GM10847 (cell line): ENCODE measurements around the gene FN3KRP.
A peak's percentile ranks its signal among the peaks of the same experiment; 100 is the strongest.

Experiments used
- POLR2A ChIP-seq: IDR thresholded peaks from 2 replicates; pipeline ENCODE4 v1.6.1; 2011; ENCODE audit not compliant: insufficient read length; ENCODE audit errors: extremely low read depth

FN3KRP gene

DNA sequence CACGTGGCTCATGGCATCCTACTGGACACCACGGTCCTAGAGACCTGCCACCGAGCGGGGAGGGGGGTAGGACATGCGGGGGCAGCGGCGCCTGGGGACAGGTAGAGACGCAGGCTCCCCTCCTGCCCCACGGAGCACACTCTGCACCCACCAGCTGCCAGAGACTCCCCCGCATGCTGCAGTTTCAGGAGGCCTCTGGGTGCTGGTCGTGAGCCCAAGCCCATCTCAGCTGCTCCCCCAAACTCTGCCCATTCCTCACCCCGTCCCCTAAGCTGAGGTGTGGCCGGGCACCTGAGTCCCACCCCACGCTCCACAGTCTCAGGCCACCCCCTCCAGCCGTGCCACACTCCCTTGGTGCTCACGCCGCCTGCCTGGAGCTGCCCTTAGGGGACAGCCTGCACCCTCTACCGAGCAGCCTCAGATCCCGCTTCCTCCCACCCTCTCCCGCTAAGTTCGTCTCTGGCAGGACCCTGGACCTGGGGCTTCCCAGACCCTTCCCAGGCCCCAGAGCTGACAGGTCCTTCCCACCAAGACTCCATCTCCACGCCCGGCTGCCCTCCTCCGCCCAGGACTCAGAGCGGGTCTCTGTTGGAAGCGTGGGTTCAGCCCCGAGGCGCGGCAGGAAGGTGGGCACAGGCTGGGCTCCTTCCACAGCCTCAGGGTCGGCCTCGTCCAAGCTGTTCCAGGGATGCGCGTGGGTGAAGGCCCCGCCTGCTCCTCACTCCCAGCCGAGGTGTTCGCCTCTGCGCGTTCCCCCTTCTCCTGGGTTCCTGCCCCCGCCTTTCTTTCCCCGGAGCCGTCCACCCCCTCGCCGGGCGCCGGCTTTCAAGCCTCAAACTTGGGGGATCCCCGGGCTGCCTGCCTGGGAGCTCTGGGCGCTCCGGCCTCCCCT is 19.3 kb upstream of the FN3KRP start:
- no peak for TF ChIP-seq POLR2A

DNA sequence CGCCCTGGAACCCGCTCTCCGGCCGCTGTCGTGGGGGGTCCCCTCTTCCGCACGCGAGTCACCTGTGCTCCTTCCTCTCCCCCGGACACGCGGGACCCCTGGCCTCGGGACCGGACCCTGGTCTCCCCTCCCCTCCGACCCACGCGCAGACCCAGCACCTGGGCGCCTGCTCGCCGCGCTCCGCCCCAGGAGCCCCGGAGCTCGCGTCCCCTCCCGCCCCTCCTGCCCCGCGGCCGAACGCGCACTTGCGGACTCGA is 18.8 kb upstream of the FN3KRP start:
- TF ChIP-seq POLR2A: no peak

DNA sequence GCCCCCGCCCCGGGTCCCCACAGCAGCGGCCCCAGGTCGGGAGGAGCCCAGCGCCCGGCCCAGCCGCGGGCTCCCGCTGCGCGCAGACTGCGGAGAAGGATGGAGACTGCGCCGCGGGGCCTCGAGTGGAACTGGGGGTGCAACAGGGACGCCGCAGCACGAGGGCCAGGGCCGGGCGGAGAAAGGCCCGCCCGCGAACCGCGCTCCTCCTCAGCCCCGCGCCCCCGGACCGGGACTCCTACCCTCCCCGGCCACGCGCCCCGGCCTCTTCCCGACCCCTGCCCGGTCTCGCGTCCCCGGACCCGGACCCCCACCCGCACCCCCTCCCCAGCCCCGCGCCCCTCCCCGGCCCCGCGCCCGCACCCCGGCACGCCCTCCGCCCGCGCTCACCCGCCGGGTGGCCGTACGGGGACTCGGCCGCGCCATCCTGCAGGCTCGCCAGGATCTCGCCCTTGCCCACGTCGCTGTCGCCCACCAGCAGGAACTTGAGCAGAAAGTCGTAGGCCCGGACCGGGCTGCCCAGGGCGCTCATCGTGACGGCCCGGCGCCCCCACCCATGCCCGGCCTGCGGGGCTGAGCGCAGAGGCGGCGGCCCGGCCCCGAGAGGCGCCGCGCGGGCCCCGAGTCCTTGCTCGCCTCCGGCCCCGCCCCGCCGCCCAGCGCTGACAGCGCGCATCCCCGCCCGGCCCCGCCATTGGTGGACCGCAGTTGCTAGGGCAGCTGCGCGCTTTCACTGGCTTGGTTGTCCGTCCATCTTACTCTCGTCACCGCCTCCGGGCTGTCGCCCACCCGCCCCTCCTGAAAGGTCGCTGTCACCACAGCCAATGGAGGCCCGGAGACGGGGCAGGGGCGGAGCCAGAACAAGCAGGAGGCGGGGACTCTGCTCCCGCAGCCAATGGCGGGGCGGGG is 18.2 kb upstream of the FN3KRP start, which contains the start of gene RAB40B:
RAB40B (minus strand) TSS at position 634 of the 909 bp plus-strand sequence; CDS start at position 532, 102 bp downstream.
- TF ChIP-seq POLR2A: peak; percentile 21

DNA sequence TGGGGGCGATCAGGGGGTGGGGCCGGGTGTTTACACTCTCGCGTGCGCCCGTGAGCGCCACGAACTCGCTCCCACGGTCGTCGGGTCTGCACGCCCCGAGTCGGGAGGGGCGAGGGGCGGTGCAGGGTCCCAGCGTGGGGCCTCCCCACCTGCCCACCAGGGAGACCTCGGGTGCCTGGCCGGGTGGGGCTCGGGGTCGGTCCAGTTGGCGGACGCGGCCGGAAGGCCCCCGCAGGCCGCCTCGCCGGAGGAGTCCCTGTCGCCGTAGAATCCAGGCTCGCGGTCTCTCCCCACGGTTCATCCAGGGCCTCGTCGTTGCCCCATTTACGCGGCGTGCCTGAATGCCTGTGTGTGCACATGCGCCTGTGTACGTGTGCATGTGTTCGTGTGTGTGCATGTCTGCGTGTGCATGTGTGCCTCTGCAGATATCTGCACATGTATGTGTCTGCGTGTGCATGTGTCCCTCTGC is 17.5 kb upstream of the FN3KRP start:
- no peak for TF ChIP-seq POLR2A

DNA sequence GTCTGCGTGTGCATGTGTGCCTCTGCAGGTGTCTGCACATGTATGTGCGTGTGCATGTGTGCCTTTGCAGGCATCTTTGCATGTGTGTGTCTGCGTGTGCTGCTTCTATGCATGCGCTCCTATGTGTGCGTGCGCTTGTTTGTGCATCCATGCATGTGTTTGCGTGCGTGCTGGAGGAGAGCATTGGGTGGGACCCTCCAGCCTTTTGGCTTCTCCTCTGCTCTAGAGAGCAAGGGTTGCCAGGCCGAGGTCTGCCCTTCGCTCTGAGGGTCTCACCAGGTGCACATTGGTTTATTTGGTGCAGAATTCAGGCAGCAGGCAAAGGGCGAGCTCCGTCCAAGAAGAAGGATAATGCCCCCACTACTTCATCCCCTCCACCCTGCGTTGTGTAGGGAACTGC is 17.0 kb upstream of the FN3KRP start:
- TF ChIP-seq POLR2A: no peak

DNA sequence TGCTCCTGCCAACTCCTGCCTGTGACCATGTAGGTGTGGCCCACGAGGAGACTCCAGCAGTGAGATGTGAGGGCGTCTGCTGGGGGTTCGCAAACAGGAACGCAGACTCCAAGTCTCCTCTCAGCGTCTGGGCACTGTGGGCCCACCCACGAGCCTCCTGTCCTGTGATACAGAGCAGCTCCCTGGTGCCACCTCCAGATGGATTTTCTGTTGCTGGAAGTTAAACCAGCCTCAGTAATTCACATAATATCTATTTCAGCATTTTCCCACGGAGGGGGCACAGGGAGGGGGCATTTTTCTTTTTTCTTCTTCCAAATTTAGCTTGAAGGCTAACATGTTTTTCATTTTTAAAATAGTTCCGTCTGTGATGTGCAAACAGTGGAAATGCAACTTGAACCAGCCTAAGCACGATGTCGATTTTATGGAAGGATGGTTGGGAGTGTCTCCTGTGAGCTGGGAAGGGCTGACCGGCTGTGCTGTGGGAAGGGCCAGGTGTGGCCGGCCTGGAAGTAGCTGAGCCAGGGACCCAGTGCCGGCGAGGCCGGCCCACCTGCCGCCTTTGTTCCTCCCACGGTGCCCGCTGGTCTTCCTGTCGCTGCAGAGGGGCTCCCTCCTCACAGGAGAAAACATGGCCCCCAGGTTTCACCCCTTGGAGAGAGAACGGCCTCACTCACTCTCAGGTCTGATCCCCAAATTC is 14.1 kb upstream of the FN3KRP start:
- no peak for TF ChIP-seq POLR2A

DNA sequence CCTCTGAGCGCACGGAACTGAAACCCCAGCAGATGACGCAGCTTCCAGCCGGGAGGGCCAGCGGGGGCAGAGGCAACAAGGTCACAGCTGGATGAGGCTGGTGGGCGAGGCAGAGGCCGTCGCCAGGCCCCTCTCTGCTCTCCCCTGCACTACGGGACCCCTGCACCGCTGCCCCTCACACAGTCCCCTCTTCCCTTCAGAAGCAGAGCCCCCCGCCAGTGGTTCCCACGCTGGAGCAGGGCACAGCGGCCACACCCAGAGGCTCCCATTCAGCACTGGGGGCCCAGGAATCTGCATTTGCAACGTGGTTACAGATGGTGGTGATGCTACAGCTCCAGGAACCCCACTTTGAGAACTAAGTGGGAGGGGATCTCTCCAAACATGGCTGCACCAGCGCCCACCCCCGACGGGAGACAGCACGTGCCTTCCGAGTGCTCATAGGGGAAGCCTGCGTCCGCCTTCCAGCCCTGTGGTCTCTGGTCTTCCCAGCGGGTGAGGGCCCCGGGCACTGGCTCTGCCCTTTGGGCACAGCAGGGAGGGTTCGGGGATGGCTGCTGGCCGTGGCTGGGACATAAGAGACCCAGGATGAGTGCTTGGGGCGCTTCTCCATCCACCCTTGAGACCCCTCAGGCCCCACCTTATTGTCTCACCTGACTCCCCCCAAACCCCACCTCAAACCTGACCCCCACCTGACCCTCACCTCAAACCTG is 13.3 kb upstream of the FN3KRP start:
- TF ChIP-seq POLR2A: no peak

DNA sequence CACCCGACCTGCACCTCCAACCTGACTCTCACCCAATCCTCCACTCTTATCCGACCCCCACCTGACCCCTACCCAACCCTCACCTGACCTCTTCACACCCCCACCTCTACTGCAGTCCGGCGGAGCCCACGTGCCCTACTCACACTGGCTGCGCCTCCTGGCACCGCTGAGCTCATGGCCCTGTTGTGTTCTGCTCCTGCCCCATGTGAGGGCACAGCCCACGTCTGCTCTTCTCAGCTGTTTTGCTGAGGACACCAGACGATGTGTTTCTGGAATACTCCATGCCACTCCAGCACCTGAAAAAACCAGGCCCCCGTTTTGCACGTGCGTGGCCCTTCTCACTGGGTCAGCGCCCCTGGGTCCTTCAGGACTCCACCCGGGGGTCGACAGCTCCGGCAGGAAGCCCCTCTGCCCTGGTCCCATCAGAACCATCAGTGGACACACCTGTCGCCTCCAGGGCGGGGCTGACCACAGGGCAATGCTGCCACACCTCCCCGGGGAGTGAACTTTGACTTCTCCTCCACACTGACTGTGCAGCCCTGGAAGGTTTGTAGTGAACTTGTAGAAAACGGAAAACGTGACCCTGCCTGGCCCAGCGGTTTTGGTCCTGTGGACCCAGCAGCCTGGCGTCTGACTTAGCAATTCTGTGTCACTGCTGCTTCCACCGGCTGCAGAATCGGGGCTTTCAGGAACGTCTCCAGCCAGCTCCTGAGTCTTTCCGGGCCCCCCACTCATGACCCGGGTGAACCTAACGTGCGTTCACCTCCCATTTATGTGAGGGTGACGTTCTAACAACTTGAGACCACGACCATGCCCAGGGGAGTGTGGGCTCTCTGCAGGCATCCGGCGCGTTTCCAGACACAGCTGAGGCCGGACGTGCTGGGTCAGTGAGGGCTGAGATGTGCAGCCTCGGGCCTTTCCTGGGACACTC is 12.3 kb upstream of the FN3KRP start:
- TF ChIP-seq POLR2A: no peak

DNA sequence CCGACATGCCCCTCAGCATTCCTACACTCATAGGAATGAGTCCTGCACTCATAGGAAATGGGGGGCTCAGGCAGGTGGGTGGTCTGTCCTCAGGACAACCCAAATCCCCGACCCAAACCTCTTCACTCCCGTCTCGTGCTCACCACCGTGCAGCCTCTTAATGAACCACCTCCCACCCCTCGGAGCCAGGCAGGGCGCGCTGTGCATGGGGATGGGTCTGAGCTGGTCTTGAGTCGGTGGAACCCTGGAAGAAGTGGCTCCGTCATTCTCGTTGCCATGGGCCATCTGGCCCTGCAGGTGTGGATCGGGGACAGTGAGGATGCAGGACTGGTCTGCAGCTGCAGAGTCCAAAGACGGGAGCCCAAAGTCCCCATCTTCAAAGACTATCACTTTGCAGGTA is 11.6 kb upstream of the FN3KRP start:
- no peak for TF ChIP-seq POLR2A

DNA sequence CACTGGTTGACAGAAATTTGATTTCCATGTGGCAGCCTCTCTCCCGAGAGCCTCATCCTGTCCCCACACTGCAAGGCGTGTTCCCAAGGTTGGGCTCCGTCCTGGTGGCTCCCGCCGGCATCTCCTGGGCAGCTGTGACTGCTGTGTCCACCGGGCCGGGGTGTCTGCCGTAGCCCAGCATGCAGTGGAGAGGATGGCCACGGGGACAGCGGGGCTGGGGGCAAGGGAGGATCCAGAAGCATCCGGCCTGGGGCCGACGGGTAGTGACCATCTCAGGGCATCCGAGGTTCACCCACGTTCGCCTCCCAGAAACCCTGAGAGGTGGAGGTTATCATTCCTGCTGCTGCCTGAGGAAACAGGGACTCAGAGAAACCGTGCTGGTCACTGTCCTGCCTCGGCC is 10.8 kb upstream of the FN3KRP start:
- TF ChIP-seq POLR2A: no peak

DNA sequence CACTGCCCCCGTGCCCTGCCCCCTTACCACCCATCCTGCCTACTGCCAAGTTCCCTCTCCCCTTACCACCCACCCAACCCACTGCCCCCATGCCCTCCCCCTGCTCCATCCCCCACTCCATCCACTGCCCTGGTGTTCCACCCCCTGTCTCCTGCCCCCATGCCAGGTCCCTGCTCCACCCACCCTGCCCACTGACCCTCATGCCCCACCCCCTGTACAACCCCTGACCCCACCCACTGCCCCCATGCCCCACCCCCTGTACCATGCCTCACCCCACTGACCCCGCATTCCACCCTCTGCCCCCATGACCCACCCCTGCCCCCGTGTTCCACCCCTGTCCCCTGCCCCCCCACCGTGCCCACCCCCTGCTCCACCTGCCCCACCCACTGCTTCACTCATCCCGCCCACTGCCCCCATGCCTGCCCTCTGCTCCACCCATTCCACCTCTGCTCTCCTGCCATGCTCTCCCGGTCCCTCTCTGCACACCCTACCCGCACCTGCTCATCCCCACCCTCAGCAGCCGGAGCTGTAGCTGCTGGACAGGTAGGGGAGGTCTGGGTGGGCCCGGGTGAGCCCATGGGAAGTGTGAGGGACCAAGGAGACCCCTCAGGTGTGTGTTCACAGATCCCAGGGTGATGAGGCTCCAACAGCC is 7.4 kb upstream of the FN3KRP start:
- no peak for TF ChIP-seq POLR2A

DNA sequence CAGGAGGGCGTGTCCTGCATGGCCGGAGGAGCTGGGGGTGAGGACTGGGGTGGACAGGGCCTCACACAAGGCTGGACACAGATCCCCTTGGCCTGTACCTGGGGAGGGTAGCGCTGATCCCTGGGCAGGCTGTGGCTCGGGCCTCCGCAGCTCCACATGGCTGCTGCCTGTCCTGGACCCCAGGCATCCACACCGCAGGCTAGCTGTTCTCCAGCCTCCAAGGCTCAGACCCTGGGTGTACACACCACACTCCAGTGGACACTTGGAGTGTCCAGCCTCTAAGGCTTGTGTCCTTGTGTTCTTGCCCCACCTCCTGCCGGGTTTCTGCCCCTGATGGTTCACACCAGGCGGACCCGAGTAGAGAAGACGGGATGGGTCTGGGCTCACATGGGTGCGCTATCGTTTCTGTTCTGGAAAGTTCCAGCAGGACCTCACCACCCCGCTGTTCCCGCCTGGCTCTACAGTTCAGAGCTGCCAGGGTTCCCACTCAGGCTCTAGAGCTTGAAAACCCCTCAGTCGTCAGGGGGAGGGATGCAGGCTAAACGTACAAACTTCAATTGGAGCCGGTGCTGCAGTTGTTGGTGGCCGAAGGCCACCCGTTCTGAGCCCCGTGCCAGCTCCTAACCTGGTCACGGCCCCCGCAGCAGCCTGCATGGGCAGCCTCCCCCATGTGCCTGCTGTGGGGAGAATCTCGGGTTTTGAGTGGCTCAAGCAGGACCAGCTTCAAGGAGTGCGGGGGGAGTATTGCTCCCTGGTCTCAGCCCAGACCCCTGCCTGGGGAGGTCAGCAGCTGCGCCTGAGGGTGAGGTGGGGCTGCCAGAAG is 6.6 kb upstream of the FN3KRP start:
- no peak for TF ChIP-seq POLR2A

DNA sequence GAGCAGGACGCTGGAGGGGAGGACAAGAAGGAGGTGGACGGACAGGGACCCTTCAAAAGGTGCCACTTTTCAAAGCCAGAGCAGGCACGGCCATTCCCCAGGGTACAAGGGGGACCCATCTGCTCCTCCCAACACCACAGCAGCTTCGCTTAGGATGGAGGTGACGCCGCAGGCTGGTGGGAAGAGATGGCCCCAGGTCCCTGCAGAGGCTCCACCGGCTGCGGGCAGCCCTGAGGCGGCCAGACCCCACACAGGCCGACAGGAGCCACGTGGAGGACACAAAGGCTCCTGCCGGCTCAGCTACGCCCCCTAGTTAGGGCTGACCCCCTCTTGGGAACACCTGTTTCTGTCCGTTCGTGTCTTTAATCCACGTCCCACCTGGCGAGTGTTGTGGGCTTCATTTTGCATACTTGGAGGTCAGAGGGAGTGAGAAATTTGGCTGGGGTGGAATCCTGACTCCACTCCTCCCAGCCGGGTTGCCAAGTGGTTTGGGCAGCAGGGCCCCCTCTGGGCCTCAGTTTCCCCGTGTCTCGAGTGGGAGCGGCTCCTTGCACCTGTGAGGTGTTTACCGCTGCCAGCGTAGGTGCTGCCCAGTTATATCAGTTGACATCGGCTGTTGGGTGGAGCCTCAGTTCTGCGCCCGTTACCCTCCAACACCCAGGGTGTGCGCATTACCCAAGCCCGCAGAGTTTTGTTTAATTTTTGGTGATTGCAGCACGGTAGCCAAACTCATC is 5.8 kb upstream of the FN3KRP start:
- TF ChIP-seq POLR2A: no peak
